ENCODE results near the gene NRM.
A peak's percentile ranks its signal among the peaks of the same experiment; 100 is the strongest.
"Not testable (repeated sequence)": the region's sequence is repeated elsewhere in the genome, so short reads cannot be mapped to it uniquely, and the experiment has no call there.

The NRM gene, protein sequence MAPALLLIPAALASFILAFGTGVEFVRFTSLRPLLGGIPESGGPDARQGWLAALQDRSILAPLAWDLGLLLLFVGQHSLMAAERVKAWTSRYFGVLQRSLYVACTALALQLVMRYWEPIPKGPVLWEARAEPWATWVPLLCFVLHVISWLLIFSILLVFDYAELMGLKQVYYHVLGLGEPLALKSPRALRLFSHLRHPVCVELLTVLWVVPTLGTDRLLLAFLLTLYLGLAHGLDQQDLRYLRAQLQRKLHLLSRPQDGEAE

DNA sequence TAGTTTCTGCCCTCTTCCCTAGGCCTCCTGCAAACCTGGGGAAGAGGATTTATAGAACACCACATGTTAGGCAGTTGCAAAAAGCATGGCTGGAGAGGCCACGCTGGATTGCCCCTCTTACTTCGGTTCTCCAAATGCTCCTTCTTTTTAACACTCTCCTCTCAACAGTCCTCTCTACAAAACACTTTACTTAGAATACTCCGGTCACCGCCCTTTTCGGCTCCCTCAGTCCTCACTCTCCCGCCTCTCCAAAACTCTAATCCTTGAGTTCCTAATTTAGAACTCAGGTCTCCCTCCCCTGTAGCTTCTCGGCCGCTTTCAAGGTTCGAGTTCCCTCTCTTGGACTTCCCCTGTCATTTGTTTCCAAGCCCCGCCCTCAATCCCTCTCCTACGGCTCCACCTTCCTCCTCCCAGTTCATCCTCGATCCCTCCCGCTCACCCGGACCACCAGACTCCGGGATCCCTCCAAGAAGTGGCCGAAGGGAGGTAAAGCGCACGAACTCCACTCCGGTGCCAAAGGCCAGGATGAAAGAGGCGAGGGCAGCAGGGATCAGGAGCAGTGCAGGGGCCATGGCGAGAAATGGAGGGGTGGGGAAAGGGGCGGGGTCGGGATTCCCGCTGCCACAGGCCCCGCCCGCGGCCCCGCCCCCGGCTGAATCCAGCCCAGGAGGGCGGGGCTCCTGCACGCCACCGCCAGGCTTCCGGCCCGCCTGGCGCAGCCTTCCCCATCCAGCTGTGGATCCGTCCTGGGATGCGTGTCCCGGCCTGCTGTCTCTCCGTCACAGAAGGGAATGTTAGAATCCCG lies at the start of gene NRM:
Gene NRM, minus strand, starts transcription at position 582 of the 805 bp plus-strand sequence. Its CDS starts 10 bp downstream, at position 572.
- peak; percentile 59 to 62 for DNase-seq (ENCODE audit: low read depth in 2 of 2)

DNA sequence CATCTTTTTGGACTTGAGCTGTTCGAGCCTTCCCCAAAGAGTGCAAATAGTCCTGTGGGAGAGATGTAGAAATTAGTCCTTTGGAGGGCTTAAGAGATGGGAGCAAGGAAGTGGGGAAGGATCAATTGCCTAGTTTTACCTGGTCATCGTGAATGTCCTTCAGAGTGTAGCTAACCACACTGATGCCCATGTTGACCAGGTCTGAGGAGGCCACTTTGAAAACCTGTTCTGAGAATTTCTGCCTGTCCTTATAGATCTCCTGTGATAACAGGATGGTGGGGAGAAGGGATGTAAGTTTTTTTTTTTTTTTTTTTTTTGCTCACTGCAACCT lies 49.7 kb upstream of the NRM start:
- no peak for DNase-seq (ENCODE audit: low read depth in 2 of 2)

GRCh38 chr6:30738532-30738931 lies 47.7 kb upstream of the NRM start:
- DNase-seq (ENCODE audit: low read depth in 2 of 2) = no peak

- no peak for DNase-seq (ENCODE audit: low read depth in 2 of 2)
These were observed 45.0 kb upstream of the NRM start for GRCh38 chr6:30735668-30736314.

DNA sequence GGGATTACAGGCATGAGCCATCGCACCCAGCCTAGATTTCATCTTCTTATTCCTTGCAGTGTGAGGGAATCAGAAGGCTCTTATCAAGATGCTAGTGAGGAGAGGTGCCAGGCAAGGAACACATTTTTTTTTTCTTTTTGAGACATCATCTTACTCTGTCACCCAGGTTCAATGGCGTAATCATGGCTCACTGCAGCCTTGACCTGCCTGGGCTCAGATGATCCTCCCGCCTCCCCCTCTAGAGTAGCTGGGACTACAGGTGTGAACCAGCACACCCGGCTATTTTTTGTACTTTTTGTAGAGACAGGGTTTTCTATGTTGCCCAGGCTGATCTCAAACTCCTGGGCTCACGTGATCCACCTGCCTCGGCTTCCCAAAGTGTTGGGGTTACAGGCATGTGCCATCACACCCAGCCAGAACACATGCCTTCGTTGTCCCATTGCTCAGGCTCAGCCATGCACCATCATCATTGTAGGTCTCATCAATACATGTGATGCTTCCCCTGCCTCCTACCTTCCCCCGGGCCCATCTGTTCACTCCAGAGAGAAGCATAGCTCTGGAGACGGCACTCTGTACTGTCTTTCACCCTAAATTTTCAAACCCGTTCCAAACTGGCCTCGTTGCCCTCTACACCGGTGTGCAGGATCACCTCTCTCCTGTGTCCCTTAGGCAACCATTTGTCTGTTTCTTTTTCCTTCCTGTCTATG lies 41.6 kb upstream of the NRM start:
- no peak for DNase-seq (ENCODE audit: low read depth in 2 of 2)

- DNase-seq (ENCODE audit: low read depth in 2 of 2) = no peak
These were observed 40.0 kb upstream of the NRM start for GRCh38 chr6:30730601-30731435.

DNA sequence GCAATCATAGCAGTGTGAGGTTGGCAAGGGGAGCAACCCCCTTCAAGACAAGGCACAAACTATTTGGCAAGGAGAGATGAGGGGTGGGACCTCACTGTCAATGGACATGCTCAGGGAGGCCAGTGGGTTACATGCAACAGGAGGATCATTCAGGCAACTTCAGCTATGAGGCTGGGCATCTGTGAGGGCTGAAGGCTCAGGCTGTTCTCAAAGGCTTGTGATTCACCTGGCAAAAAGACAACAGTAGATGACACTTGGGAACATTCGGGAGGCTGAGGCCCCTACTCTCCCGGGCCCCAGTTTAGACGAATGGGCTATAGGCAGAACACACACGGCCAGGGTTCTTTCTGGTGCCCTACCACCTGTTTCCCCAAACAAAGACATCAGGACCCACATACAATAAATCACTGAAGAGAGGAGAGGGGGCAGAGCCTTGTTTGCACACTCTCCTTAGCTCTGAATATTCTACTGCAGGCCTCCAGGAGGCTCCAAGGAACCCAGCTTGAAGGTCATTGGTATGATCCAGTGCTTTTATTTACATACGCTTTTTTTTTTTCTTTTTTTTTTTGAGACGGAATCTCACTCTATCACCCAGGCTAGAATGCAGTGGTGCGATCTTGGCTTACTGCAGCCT lies 37.3 kb upstream of the NRM start:
- no peak for DNase-seq (ENCODE audit: low read depth in 2 of 2)

GRCh38 chr6:30726506-30727413 lies 36.0 kb upstream of the NRM start:
- DNase-seq (ENCODE audit: low read depth in 2 of 2) = no peak

- DNase-seq (ENCODE audit: low read depth in 2 of 2) = no peak
These were observed 35.1 kb upstream of the NRM start for GRCh38 chr6:30725713-30726505.

GRCh38 chr6:30724906-30725667 lies 34.3 kb upstream of the NRM start:
- DNase-seq (ENCODE audit: low read depth in 2 of 2) = no peak

- not testable (repeated sequence) for DNase-seq (ENCODE audit: low read depth in 2 of 2)
These were observed 33.3 kb upstream of the NRM start for GRCh38 chr6:30723843-30724741.

- not testable (repeated sequence) for DNase-seq (ENCODE audit: low read depth in 2 of 2)
These were observed 32.5 kb upstream of the NRM start for GRCh38 chr6:30723159-30723842.

GRCh38 chr6:30722280-30723112 lies 31.7 kb upstream of the NRM start:
- no peak for DNase-seq (ENCODE audit: low read depth in 2 of 2)

DNA sequence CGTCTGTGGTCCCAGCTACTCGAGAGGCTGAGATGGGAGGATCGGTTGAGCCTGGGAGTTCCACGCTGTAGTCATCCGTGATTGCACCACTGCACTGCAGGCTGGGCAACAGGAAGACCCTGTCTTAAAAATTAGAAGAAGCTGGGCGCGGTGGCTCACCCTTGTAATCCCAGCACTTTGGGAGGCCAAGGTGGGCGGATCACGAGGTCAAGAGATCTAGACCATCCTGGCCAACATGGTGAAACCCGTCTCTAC lies 31.2 kb upstream of the NRM start:
- not testable (repeated sequence) for DNase-seq (ENCODE audit: low read depth in 2 of 2)

GRCh38 chr6:30721198-30722024 lies 30.6 kb upstream of the NRM start:
- peak; percentile 79 to 84 for DNase-seq (ENCODE audit: low read depth in 2 of 2)

All from fibroblast of skin of left quadriceps (primary cell).